CD8-positive, alpha-beta memory T cell (primary cell): ENCODE measurements around the gene MMP17. TPM values are rescaled to one million over a fixed set of nuclear protein-coding genes. Genes with fewer than 3 reads are reported as not detected.

Experiments
- CTCF ChIA-PET: fragments of 350-600 bp; sonication (Branson Sonifier 250); formaldehyde crosslinking; loops from one replicate; lab custom pipeline; 2021; ENCODE audit warnings: antibody characterized with exemption; lab: Charles Lee
- POLR2A ChIA-PET: fragments of 350-600 bp; sonication (Branson Sonifier 250); formaldehyde crosslinking; loops from one replicate; lab custom pipeline; 2021; ENCODE audit warnings: antibody characterized with exemption; lab: Charles Lee
- DNase-seq, 5 donors: peaks; one replicate each; pipeline versions ENCODE4 v3.0.0 to v3.0.0-alpha.2; 2020 to 2022; ENCODE audit warnings: mixed read lengths in 1 of 5
- H3K27ac ChIP-seq: one replicate; pipeline ENCODE4 v1.7.0; 2013; ENCODE audit warnings: low read depth, mild to moderate bottlenecking, low read length, moderate library complexity
- H3K27me3 ChIP-seq: 2 replicates; pipeline ENCODE4 v1.7.0; 2013; ENCODE audit warnings: low read length, mild to moderate bottlenecking; ENCODE audit not compliant: insufficient read depth, poor library complexity, severe bottlenecking
- H3K36me3 ChIP-seq: 2 replicates; pipeline ENCODE4 v1.7.0; 2013; ENCODE audit warnings: mild to moderate bottlenecking, low read length, moderate library complexity; ENCODE audit not compliant: insufficient read depth
- H3K4me1 ChIP-seq: 2 replicates; pipeline ENCODE4 v1.7.0; 2013; ENCODE audit warnings: mild to moderate bottlenecking, low read length, moderate library complexity; ENCODE audit not compliant: insufficient read depth
- H3K4me3 ChIP-seq: 2 replicates; pipeline ENCODE4 v1.7.0; 2013; ENCODE audit warnings: mild to moderate bottlenecking, low read length
- H3K9me3 ChIP-seq: 2 replicates; pipeline ENCODE4 v1.7.0; 2013; ENCODE audit warnings: mild to moderate bottlenecking, low read length
- H3K27ac Mint-ChIP-seq, 8 donors: one replicate each; pipeline ENCODE4 v1.8.0; 2020 to 2021; ENCODE audit warnings: mixed read lengths in 8 of 8, mild to moderate bottlenecking in 6 of 8, inconsistent platforms in 3 of 8, moderate library complexity in 3 of 8
- H3K27me3 Mint-ChIP-seq, 2 donors: one replicate each; pipeline ENCODE4 v1.8.0; 2020 to 2021; ENCODE audit warnings: mixed read lengths in 2 of 2, mild to moderate bottlenecking in 1 of 2, moderate library complexity in 1 of 2
- H3K36me3 Mint-ChIP-seq, 3 donors: one replicate each; pipeline ENCODE4 v1.8.0; 2020 to 2021; ENCODE audit warnings: mixed read lengths in 3 of 3, inconsistent platforms in 1 of 3, mild to moderate bottlenecking in 1 of 3
- H3K4me1 Mint-ChIP-seq, 3 donors: one replicate each; pipeline ENCODE4 v1.8.0; 2020 to 2021; ENCODE audit warnings: mixed read lengths in 3 of 3, inconsistent platforms in 1 of 3, mild to moderate bottlenecking in 1 of 3
- H3K4me3 Mint-ChIP-seq, 7 donors: one replicate each; pipeline ENCODE4 v1.8.0; 2020 to 2021; ENCODE audit warnings: mixed read lengths in 7 of 7, mild to moderate bottlenecking in 6 of 7, moderate library complexity in 4 of 7, inconsistent platforms in 2 of 7
- H3K9me3 Mint-ChIP-seq, 5 donors: one replicate each; pipeline ENCODE4 v1.8.0; 2020 to 2022; ENCODE audit warnings: mixed read lengths in 5 of 5, mild to moderate bottlenecking in 3 of 5, moderate library complexity in 2 of 5, inconsistent platforms in 1 of 5
- polyA plus RNA-seq: library from polyadenylated mRNA; unstranded; fragments of 300-500 nt; fragmentation: Illumina TruSeq; gene quantifications from one replicate; pipeline ENCODE4 v1.2.3, GENCODE V29; 2021
- total RNA-seq, 2 experiments: library from RNA; stranded (reverse); gene quantifications; one replicate each; pipeline ENCODE4 v1.2.3, GENCODE V29; 2021

Gene MMP17
- total and polyA plus RNA-seq, 3 experiments from 2014 or later, result 0.29 TPM; not detected in 2

DNA sequence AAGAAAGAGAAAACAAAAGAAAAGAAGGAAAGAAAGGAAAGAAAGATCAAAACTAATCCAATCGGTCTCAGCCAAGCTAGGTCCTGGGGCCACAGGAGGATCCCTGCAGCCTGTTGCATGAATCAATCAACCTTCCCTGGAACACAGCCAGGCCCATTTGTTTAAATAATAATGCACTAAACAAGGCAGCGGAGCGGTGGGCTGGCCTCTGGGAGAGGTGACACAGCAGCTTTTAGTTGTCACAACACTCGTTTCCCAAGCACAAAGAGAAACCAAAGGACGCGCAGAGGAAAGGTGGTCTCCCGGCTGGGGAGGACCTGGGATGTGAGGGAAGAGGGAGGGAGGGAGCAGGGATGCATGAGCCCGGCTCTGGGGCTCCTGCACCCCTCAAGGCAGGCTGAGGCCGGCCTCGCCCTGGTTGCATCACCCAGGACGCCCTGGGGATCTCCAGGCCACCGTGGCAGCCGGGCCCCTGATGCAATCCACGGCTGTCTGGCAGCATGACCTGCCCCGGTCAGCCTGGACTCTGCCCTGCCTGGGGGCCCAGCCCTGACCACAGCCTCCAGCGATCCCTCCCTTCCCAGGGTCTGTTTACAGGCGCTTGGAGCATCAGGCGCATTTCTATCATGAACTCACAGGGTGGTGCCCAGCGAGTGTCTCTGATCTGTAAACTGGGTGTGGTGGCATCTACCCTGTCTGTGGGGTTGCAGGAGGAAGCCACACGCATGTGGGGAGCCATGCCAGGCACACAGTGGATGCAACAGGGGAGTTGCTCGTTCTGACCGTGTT lies 32.5 kb downstream of the MMP17 start:
- Histone ChIP-seq H3K4me1 (no peaks in the 10 kb centered on the region), H3K27me3 (no peaks in the 10 kb centered on the region), H3K36me3 (no peaks in the 10 kb centered on the region), H3K9me3 (no peaks in the 10 kb centered on the region), H3K27ac (peak overlapping the region; percentile 43), H3K4me3 (no peak overlapping the region)
- CTCF ChIA-PET, result no interaction called here
- H3K27ac Mint-ChIP-seq, result peak overlapping the region in 3 of 8 donors; percentile 17 to 43 (median 24)
- H3K27me3 Mint-ChIP-seq, result peaks cover 9 to 11% of the 10 kb centered on the region in 2 donors
- no peaks in the 10 kb centered on the region for H3K36me3 Mint-ChIP-seq
- no peak overlapping the region for H3K4me3 Mint-ChIP-seq
- H3K9me3 Mint-ChIP-seq, result no peaks in the 10 kb centered on the region
- no peak for DNase-seq
- H3K4me1 Mint-ChIP-seq, result peaks cover 0 to 8% (median 3%) of the 10 kb centered on the region in 3 donors
- POLR2A ChIA-PET, result no interaction called here

DNA sequence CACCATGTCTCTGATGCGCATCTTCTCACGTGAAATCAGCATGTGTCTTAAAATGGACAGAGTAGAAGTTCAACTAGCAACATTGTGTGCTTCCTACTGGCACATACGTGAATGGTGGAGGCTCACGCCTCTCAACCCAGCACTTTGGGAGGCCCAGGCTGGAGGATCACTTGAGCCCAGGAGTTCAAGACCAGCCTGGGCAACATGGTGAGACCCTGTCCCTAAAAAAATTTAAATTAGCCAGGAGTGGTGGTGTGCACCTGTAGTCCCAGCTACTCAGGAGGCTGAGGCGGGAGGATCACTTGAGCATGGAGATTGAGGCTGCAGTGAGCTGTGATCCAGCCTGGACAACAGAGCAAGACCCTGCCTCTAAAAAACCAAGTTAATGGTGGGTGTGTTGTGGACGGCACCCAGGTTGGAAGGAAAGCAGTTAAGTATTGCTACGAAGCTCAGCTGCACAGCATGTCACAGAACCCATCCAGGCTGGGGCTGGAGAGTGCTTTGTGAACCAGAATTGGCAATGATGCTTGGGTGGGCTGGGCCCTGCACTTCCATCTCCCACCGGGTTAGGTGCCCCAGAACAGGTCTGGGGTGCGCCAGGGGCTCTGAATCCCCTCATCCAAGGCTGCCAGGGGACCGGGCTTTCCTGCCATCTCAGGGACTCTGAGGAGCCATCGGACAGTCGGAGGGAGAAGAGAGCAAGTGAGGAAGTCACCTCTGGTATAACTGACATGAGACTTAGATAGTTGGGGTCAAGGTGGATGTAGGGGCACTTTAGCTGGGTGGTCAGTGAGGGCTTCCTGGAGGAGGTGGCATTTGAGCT lies 33.3 kb downstream of the MMP17 start:
- Mint-ChIP-seq H3K4me1 (peaks cover 0 to 8% (median 3%) of the 10 kb centered on the region in 3 donors), H3K9me3 (no peaks in the 10 kb centered on the region), H3K27me3 (peaks cover 4 to 9% of the 10 kb centered on the region in 2 donors), H3K36me3 (no peaks in the 10 kb centered on the region), H3K27ac (peak overlapping the region in 3 of 8 donors; percentile 17 to 75 (median 24)), H3K4me3 (no peak overlapping the region)
- no peak overlapping the region for H3K4me3 ChIP-seq
- no peaks in the 10 kb centered on the region for H3K36me3 ChIP-seq
- DNase-seq, result no peak
- ChIA-PET POLR2A (no interaction called here), CTCF (no interaction called here)
- H3K4me1 ChIP-seq, result no peaks in the 10 kb centered on the region
- no peaks in the 10 kb centered on the region for H3K9me3 ChIP-seq
- no peaks in the 10 kb centered on the region for H3K27me3 ChIP-seq
- peak overlapping the region; percentile 4 for H3K27ac ChIP-seq

DNA sequence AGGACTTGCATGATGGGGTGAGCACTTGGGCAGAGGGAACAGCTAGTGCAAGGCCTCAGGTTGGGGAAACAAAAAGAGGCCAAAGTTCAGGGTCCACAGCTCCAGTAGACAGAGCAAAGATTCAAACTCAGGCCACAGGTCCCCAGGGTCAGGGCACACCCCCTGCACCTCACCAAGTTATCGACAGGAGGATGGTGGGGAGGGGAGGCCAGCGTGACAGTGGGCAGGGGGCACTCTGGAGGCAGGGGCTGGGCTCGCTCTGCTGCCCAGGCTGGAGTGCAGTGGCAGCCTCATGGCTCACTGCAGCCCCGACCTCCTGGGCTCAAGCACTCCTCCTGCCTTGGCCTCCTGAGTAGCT lies 33.9 kb downstream of the MMP17 start:
- Histone ChIP-seq H3K27me3 (no peaks in the 10 kb centered on the region), H3K4me1 (no peaks in the 10 kb centered on the region), H3K27ac (no peak overlapping the region), H3K4me3 (no peak overlapping the region), H3K9me3 (no peaks in the 10 kb centered on the region), H3K36me3 (no peaks in the 10 kb centered on the region)
- Mint-ChIP-seq H3K9me3 (no peaks in the 10 kb centered on the region), H3K27me3 (peaks cover 4 to 7% of the 10 kb centered on the region in 2 donors), H3K36me3 (no peaks in the 10 kb centered on the region), H3K4me1 (peaks cover 0 to 8% (median 3%) of the 10 kb centered on the region in 3 donors), H3K4me3 (no peak overlapping the region), H3K27ac (peak overlapping the region in 1 of 8 donors; percentile 16)
- ChIA-PET POLR2A (no interaction called here), CTCF (no interaction called here)
- no peak for DNase-seq

DNA sequence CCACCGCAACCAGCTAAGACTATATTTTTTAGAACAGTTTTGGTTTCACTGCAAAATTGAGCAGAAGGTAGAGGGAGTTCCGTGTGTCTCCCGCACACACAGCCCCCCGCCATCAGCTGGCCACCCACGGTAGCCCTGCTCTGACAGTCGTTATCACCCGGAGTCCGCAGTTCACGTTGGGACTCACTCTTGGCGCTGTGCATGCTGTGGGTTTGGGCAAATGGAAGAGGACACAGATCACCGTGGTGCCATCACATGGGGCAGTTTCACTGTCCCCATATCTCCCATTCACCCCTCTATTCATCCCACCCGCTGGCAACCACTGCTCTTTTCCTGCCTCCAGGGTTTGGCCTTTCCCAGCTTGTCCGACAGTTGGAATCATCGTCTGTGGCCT lies 34.4 kb downstream of the MMP17 start:
- ChIA-PET CTCF (no interaction called here), POLR2A (no interaction called here)
- no peaks in the 10 kb centered on the region for H3K4me1 ChIP-seq
- Mint-ChIP-seq H3K9me3 (no peaks in the 10 kb centered on the region), H3K36me3 (no peaks in the 10 kb centered on the region), H3K27me3 (peaks cover 4 to 7% of the 10 kb centered on the region in 2 donors), H3K4me1 (peaks cover 0 to 8% (median 3%) of the 10 kb centered on the region in 3 donors), H3K4me3 (no peak overlapping the region), H3K27ac (no peak overlapping the region)
- no peaks in the 10 kb centered on the region for H3K27me3 ChIP-seq
- no peaks in the 10 kb centered on the region for H3K36me3 ChIP-seq
- no peak overlapping the region for H3K4me3 ChIP-seq
- no peak overlapping the region for H3K27ac ChIP-seq
- DNase-seq, result no peak
- H3K9me3 ChIP-seq, result no peaks in the 10 kb centered on the region

DNA sequence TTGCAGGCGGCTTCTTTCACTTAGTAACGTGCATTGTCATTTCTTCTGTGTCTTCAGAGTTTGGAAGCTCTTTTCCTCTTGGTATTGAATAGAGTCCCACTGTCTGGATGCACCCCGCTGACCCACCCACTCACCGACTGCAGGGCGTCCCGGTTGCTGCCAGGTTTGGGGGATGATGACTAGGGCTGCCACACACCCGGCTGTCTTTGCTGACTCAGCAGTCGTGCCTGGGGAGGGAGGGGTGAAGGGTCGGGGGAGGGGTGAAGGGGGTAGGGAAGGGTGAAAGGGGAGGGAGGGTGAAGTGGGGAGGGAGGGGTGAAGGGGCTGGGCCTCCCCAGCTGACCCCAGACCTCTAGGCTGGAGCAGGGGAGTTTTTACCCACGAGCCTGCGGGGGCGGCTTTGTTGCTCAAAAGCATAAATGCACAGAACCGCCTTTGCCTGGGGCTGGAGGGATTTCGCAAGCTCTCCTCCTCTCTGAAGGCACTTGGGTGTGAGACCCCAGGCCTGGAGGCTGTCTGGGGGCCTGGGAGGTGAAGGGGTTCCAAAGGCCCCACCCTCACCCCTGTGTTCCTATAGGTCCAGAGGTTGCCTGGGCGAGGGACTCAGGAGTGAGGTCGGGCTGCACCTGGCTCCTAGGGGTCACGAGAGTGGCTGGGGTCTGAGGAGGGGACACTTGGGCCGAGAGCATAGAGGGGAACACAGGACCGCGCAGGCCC lies 35.0 kb downstream of the MMP17 start:
- Mint-ChIP-seq H3K27ac (no peak overlapping the region), H3K36me3 (no peaks in the 10 kb centered on the region), H3K9me3 (no peaks in the 10 kb centered on the region), H3K4me3 (no peak overlapping the region), H3K4me1 (peaks cover 0 to 8% (median 3%) of the 10 kb centered on the region in 3 donors), H3K27me3 (peaks cover 2 to 7% of the 10 kb centered on the region in 2 donors)
- Histone ChIP-seq H3K4me1 (no peaks in the 10 kb centered on the region), H3K36me3 (no peaks in the 10 kb centered on the region), H3K4me3 (no peak overlapping the region), H3K9me3 (no peaks in the 10 kb centered on the region), H3K27ac (no peak overlapping the region), H3K27me3 (no peaks in the 10 kb centered on the region)
- ChIA-PET CTCF (no interaction called here), POLR2A (no interaction called here)
- no peak for DNase-seq

DNA sequence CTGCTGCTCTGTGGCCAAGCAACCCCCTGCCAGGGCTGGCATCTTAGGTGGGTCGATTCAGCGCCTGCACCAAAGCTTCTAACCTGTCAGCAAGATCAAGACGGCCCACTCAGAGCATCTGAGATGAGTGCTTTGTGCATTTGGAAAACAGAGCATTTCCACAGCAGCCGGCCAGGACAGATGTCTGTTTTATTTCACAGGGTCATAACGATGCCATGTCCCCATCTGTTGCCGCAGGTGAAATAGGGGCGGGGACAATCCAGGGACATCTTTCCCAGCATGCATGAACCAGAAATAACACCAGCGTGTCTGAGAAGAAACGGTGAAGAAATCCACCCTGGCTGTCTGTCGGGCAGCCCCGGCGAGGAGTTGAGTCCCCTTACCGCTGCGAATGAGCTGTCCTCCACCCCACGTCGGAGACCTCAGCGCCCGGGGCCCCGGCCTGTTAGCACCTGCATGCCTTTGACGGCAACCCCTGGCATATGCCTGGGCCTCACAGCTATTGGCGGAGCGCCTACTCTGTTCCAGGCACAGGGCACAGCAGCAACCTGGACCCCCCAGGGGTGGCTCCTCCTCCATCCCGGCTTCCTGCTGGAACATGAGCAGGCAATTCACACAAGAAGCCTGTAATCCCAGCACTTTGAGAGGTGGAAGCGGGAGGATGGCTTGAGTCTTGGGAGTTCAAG lies 35.7 kb downstream of the MMP17 start:
- CTCF ChIA-PET, result no interaction called here

DNA sequence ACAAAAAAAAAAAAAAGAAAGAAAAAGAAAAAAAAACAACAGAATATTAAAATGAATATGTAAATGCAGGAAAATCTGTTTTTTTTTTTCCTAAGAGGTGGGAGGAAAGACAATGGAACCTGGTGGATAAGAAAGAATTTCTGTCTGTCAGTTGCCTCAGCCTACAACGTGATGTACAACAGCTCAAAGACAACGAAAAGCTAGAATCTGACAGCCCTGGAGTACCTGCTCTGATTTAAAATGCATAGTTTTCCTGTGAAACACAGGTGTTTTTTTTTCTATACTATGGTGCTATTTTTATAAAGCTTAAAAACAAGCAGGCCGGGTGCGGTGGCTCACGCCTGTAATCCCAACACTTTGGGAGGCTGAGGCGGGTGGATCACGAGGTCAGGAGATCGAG lies 36.3 kb downstream of the MMP17 start:
- Histone ChIP-seq H3K9me3 (no peaks in the 10 kb centered on the region), H3K4me3 (no peak overlapping the region), H3K4me1 (no peaks in the 10 kb centered on the region), H3K27ac (no peak overlapping the region), H3K36me3 (no peaks in the 10 kb centered on the region), H3K27me3 (no peaks in the 10 kb centered on the region)
- Mint-ChIP-seq H3K36me3 (no peaks in the 10 kb centered on the region), H3K4me1 (peaks cover 0 to 8% (median 3%) of the 10 kb centered on the region in 3 donors), H3K4me3 (no peak overlapping the region), H3K27ac (no peak overlapping the region), H3K9me3 (no peaks in the 10 kb centered on the region), H3K27me3 (peaks cover 2 to 3% of the 10 kb centered on the region in 2 donors)
- ChIA-PET POLR2A (interaction anchor here (0.7 kb wide), 1 partner anchor 24 kb away, joined by 5 read pairs; no protein-coding TSS in a partner anchor), CTCF (no interaction called here)
- no peak for DNase-seq

More for the DNA sequence above, 35.7 kb downstream of the MMP17 start:
- Mint-ChIP-seq H3K27me3 (peaks cover 2 to 3% of the 10 kb centered on the region in 2 donors), H3K4me1 (peaks cover 0 to 8% (median 3%) of the 10 kb centered on the region in 3 donors), H3K9me3 (no peaks in the 10 kb centered on the region), H3K4me3 (no peak overlapping the region), H3K36me3 (no peaks in the 10 kb centered on the region), H3K27ac (no peak overlapping the region)
- H3K27ac ChIP-seq, result no peak overlapping the region
- no peak for DNase-seq
- H3K36me3 ChIP-seq, result no peaks in the 10 kb centered on the region
- POLR2A ChIA-PET, result interaction anchor here (0.7 kb wide), 1 partner anchor 25 kb away, joined by 5 read pairs; no protein-coding TSS in a partner anchor
- H3K9me3 ChIP-seq, result no peaks in the 10 kb centered on the region
- no peaks in the 10 kb centered on the region for H3K27me3 ChIP-seq
- H3K4me3 ChIP-seq, result no peak overlapping the region
- no peaks in the 10 kb centered on the region for H3K4me1 ChIP-seq
